ENCODE measurements around the gene TMEM272.

- TF ChIP-seq CTCF (conservative IDR thresholded peaks at IDR 0.05; ENCODE audit: low read depth, low read length) (no peak), CEBPB (IDR thresholded peaks at IDR 0.05; ENCODE audit: low read depth, low read length) (peak; percentile 64), MAZ (IDR thresholded peaks at IDR 0.05; ENCODE audit: borderline replicate concordance, low read depth, low read length) (no peak), MAFK (IDR thresholded peaks at IDR 0.05; ENCODE audit: low read depth, low read length) (no peak), SMC3 (IDR thresholded peaks at IDR 0.05; ENCODE audit: low read depth, low read length) (no peak), RAD21 (IDR thresholded peaks at IDR 0.05; ENCODE audit: low read length) (no peak)
These were observed 3.7 kb upstream of the TMEM272 start for GRCh38 chr13:51848674-51849073.
